GM12865 (cell line): ENCODE data around the gene NUP205.
"Not testable (repeated sequence)": the region's sequence is repeated elsewhere in the genome, so short reads cannot be mapped to it uniquely, and the experiment has no call there.

Experiments used
- DNase-seq: peaks from one replicate; pipeline ENCODE4 v3.0.0; 2010; ENCODE audit warnings: low read depth
- H3K4me3 ChIP-seq: 2 replicates; pipeline ENCODE4 v1.5.1; 2011; ENCODE audit warnings: mild to moderate bottlenecking, low read depth, low read length, control low read depth
- TF ChIP-seq, protein P1 (sequence below): IDR thresholded peaks from 2 replicates; pipeline ENCODE4 v1.5.1; 2011; ENCODE audit warnings: low read length, control low read depth, low read depth, inconsistent platforms; ENCODE audit not compliant: insufficient read depth; ENCODE audit errors: missing control alignments

NUP205 gene

DNA sequence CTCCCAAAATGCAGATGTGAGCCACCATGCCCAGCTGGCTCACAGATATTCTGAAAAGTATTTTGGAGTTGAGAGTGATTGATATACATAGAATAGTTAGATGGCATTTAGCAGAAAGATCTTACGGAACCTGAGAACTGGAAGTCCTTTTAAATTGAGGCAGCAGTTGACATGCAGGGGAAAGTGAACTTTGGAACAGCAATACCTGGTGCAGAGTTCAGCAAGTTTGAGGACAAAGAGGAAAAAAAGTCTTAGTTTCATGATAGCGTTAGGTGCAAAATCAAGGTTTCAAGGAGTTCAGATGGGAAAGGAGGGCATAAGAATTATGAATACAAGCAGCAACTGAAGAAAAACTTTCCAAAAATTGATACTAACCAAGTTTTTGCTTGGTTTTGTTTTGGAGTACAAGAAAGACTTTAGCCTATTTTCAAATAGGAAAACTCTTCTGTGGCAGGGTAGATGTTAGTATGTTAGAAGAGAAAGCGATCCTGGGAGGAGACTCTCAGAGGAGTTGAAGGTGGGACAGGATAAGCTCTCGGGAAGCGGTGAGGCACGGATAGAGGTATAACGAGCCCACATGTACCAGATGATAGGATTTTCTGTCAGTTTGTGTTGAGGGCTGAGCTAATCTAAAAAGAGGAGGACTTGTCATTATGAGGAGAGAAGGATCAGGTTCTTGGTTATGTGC lies 76.6 kb downstream of the NUP205 start:
- DNase-seq: no peak
- TF ChIP-seq, protein P1, sequence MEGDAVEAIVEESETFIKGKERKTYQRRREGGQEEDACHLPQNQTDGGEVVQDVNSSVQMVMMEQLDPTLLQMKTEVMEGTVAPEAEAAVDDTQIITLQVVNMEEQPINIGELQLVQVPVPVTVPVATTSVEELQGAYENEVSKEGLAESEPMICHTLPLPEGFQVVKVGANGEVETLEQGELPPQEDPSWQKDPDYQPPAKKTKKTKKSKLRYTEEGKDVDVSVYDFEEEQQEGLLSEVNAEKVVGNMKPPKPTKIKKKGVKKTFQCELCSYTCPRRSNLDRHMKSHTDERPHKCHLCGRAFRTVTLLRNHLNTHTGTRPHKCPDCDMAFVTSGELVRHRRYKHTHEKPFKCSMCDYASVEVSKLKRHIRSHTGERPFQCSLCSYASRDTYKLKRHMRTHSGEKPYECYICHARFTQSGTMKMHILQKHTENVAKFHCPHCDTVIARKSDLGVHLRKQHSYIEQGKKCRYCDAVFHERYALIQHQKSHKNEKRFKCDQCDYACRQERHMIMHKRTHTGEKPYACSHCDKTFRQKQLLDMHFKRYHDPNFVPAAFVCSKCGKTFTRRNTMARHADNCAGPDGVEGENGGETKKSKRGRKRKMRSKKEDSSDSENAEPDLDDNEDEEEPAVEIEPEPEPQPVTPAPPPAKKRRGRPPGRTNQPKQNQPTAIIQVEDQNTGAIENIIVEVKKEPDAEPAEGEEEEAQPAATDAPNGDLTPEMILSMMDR: no peak
- no peak overlapping the region for H3K4me3 ChIP-seq

DNA sequence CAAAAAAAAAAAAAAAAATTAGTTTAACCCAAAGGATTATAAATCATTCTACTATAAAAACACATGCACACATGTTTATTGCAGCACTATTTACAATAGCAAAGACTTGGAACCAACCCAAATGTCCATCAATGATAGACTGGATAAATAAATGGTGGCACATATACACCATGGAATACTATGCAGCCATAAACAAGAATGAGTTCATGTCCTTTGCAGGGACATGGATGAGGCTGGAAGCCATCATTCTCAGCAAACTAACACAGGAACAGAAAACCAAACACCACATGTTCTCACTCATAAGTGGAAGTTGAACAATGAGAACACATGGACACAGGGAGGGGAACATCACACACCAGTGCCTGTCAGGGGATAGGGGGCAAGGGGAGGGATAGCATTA lies 82.0 kb downstream of the NUP205 start:
- not testable (repeated sequence) for DNase-seq, H3K4me3 ChIP-seq

GRCh38 chr7:135644154-135644553 lies 86.4 kb downstream of the NUP205 start:
- TF ChIP-seq, protein P1: no peak
- no peak for DNase-seq
- H3K4me3 ChIP-seq: no peak overlapping the region

GRCh38 chr7:135644729-135645128 lies 87.0 kb downstream of the NUP205 start:
- no peak for DNase-seq
- H3K4me3 ChIP-seq: no peak overlapping the region
- TF ChIP-seq, protein P1: no peak

- peak; percentile 47 for DNase-seq
- no peak overlapping the region for H3K4me3 ChIP-seq
- TF ChIP-seq, protein P1: peak; percentile 53
Observed at GRCh38 chr7:135645296-135645904, 87.7 kb downstream of the NUP205 start.

- no peak overlapping the region for H3K4me3 ChIP-seq
- no peak for DNase-seq
- TF ChIP-seq, protein P1: no peak
Observed at GRCh38 chr7:135647755-135648154, 90.0 kb downstream of the NUP205 start.

- TF ChIP-seq, protein P1: no peak
- DNase-seq: no peak
- H3K4me3 ChIP-seq: no peak overlapping the region
Observed at GRCh38 chr7:135648235-135648634, 90.5 kb downstream of the NUP205 start.
